ENCODE results near the gene APOL1. TPM values are rescaled to one million over a fixed set of nuclear protein-coding genes. Genes with fewer than 3 reads are reported as not detected.

APOL1 gene
- total and polyA plus RNA-seq, 9 of the 15 experiments (the other 6 are each of a cell fraction or from before 2014, with no cell fraction given): 2.5 to 9.7 (median 5.6) TPM

- TF ChIP-seq ATF3 (IDR thresholded peaks at IDR 0.05): no peak
- no peak for TF ChIP-seq ATF3 (CRISPR knock-in tag; conservative IDR thresholded peaks at IDR 0.05)
These were observed 30.9 kb upstream of the APOL1 start (continued) for GRCh38 chr22:36221799-36222751.

- no peak for ATAC-seq
- Histone ChIP-seq H3K9me1 (ENCODE audit: control insufficient read depth, insufficient read depth, low read length) (no peaks in the 10 kb centered on the region), H3K9ac (ENCODE audit: insufficient read depth in 1 of 2, low read depth in 2 of 2, low read length in 2 of 2) (no peak overlapping the region), H4K20me1 (replicated peaks; ENCODE audit: control insufficient read depth, insufficient read depth, low read length) (no peaks in the 10 kb centered on the region), H3K79me2 (ENCODE audit: control insufficient read depth, insufficient read depth, low read length) (no peaks in the 10 kb centered on the region), H3K4me3 (no peak overlapping the region), H3K4me2 (ENCODE audit: insufficient read depth, low read length) (no peak overlapping the region), H2AFZ (ENCODE audit: low read depth, low read length) (no peak overlapping the region), H3K36me3 (ENCODE audit: control insufficient read depth, insufficient read depth, low read length) (peaks cover 7% of the 10 kb centered on the region; the same call in 1 of the 3 replicates), H3K9me3 (replicated peaks; ENCODE audit: control insufficient read depth, insufficient read depth, low read depth, low read length) (no peaks in the 10 kb centered on the region), H3K4me1 (replicated peaks in 1 of 2; ENCODE audit: control insufficient read depth in 2 of 2, insufficient read depth in 2 of 2, low read length in 2 of 2) (peaks cover 0 to 3% of the 10 kb centered on the region in 2 experiments; a peak in 1 of 5 replicates), H3K27ac (ENCODE audit: extremely low read depth, low read depth, low read length) (no peak overlapping the region), H3K27me3 (ENCODE audit: control insufficient read depth in 2 of 2, insufficient read depth in 2 of 2, low read length in 2 of 2) (no peaks in the 10 kb centered on the region)
- FAIRE-seq: no peak
- ChIA-PET CTCF (ENCODE audit: low intra/inter-chr PET ratio) (interaction anchor here (1.1 kb wide), 1 partner anchor 77 kb away, joined by 5 read pairs; no protein-coding TSS in a partner anchor), POLR2A (interaction anchor here (0.6 kb wide), 1 partner anchor 1056 kb away, joined by 5 read pairs; no protein-coding TSS in a partner anchor)
- TF ChIP-seq SREBF2 (CRISPR knock-in tag; IDR thresholded peaks at IDR 0.05): no peak
- TF ChIP-seq MCM2 (IDR thresholded peaks at IDR 0.05; ENCODE audit: low read depth): no peak
- no peak for TF ChIP-seq CEBPB (tag; IDR thresholded peaks at IDR 0.05)
- TF ChIP-seq E2F5 (CRISPR knock-in tag; IDR thresholded peaks at IDR 0.05): no peak
- no peak for TF ChIP-seq PHB2 (IDR thresholded peaks at IDR 0.05; ENCODE audit: low read depth)
- in situ Hi-C loops (cut with MboI) (no loop called here), intact Hi-C loops (cut with micrococcal nuclease) (loop anchor here (5.0 kb wide), 2 partner anchors 41 to 76 kb away; no protein-coding TSS in a partner anchor)
- no peak for DNase-seq (ENCODE audit: extremely low read depth in 1 of 4, low spot score in 3 of 4)
- no TSS peak for BruUV-seq (replicated peaks)
- WGBS (ENCODE audit: insufficient coverage, low coverage, missing lambda C conversion rate): 28% methylated on average over 8 of the region's 9 CpGs
These were observed 30.0 kb upstream of the APOL1 start for GRCh38 chr22:36222887-36223450.

Measured in K562 (cell line).